ENCODE results near the gene PIGBOS1.

DNA sequence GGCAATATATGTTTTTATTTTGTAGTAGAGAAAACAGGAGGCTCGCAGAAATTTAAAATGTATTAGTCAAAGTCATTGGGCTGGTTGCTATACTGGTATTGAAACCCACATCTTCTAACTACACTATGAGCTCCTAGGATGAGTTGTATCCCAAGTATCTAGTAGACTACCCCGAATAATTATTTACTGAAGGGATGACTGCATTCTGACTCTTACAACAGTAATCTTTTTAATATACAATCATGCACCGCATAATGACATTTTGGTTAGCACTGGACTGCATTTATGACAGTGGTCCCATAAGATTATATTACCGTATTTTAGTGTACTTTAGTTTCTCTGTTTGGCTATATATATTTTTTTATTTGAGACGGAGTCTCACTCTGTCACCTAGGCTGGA is 15.4 kb upstream of the PIGBOS1 start:
- TF ChIP-seq CTCF (IDR thresholded peaks at IDR 0.05), result no peak
- TF ChIP-seq MAX (IDR thresholded peaks at IDR 0.05), result no peak
- no peak for TF ChIP-seq POLR2A (IDR thresholded peaks at IDR 0.05; ENCODE audit: low read length)
- TF ChIP-seq CBX2 (IDR thresholded peaks at IDR 0.05; ENCODE audit: borderline replicate concordance, low read depth), result no peak
- no peak for TF ChIP-seq POLR2AphosphoS2 (conservative IDR thresholded peaks at IDR 0.05; ENCODE audit: low read length)
- TF ChIP-seq RAD21 (conservative IDR thresholded peaks at IDR 0.05 in 1 of 2, IDR thresholded peaks at IDR 0.05 in 1 of 2), result no peak

Data from A549 (cell line).